Measurements from ENCODE around the gene ADGRB2.

GRCh38 chr1:31781756-31782371 is 17.7 kb upstream of the ADGRB2 start:
- TF ChIP-seq EP300 (IDR thresholded peaks at IDR 0.05) (no peak), POLR2A (IDR thresholded peaks at IDR 0.05) (no peak)

All from upper lobe of left lung (tissue), 4 donors.